ENCODE measurements around the gene INHA. TPM values are rescaled to one million over a fixed set of nuclear protein-coding genes. Genes with fewer than 3 reads are reported as not detected.
A peak's percentile ranks its signal among the peaks of the same experiment; 100 is the strongest.

Gene INHA
- total RNA-seq, 1 experiment from 2014 or later, result 0.31 TPM

GRCh38 chr2:219536967-219537366 is 35.1 kb upstream of the INHA start:
- H3T11ph ChIP-seq (ENCODE audit: low read length), result no peak overlapping the region
- H3K14ac ChIP-seq (ENCODE audit: insufficient read depth, low read length), result no peak overlapping the region
- H3K9ac ChIP-seq (ENCODE audit: extremely low read depth, insufficient read length, low read length), result no peak overlapping the region
- Mint-ChIP-seq H3K4me3 (peak overlapping the region; percentile 7 to 53; a peak in 2 of 5 replicates), H3K27ac (peak overlapping the region in 1 of 3 experiments; percentile 62; a peak in 1 of 7 replicates), H3K27me3 (ENCODE audit: low read depth) (peaks cover 11% of the 10 kb centered on the region), H3K9me3 (peaks cover 0 to 1% of the 10 kb centered on the region in 2 experiments; a peak in 3 of 5 replicates), H3K4me1 (peaks cover 26 to 30% of the 10 kb centered on the region in 2 experiments), H3K36me3 (ENCODE audit: insufficient read depth in 1 of 3, low read depth in 3 of 3) (peaks cover 14 to 28% (median 21%) of the 10 kb centered on the region in 3 experiments)
- H2AK5ac ChIP-seq (ENCODE audit: insufficient read length, low read length), result no peak overlapping the region
- H2BK120ac ChIP-seq (ENCODE audit: low read depth, low read length, poor library complexity, severe bottlenecking), result no peak overlapping the region
- peaks cover 3% of the 10 kb centered on the region; the same call in 1 of the 2 replicates for H3K4me1 ChIP-seq (ENCODE audit: insufficient read depth, low read length)
- no peak overlapping the region for H3K4me2 ChIP-seq (ENCODE audit: insufficient read depth, insufficient read length, low read length)
- no peaks in the 10 kb centered on the region for H3K9me3 ChIP-seq (ENCODE audit: control insufficient read depth, low read depth, low read length)
- no peak overlapping the region for H3K18ac ChIP-seq (ENCODE audit: insufficient read length, low read depth, low read length)
- no peak overlapping the region for H2BK12ac ChIP-seq (ENCODE audit: insufficient read length, low read depth, low read length)
- DNase-seq, result no peak
- no peak overlapping the region for H2BK5ac ChIP-seq (ENCODE audit: insufficient read length, low read length)
- H3K4ac ChIP-seq (ENCODE audit: low read depth, low read length), result no peak overlapping the region
- no peak overlapping the region for H4K8ac ChIP-seq (replicated peaks; ENCODE audit: insufficient read length, low read depth, low read length)
- no peak overlapping the region for H2BK20ac ChIP-seq (ENCODE audit: low read depth, low read length, poor library complexity, severe bottlenecking)
- no peak overlapping the region for H2BK15ac ChIP-seq (ENCODE audit: low read depth, low read length)
- H4K5ac ChIP-seq (ENCODE audit: insufficient read length, low read depth, low read length), result no peak overlapping the region
- no peak overlapping the region for H3K56ac ChIP-seq (ENCODE audit: insufficient read length, low read depth, low read length)
- H3K27me3 ChIP-seq (ENCODE audit: insufficient read depth, low read length), result no peaks in the 10 kb centered on the region
- no peaks in the 10 kb centered on the region for H3K79me2 ChIP-seq (ENCODE audit: insufficient read depth, low read length)
- H4K20me1 ChIP-seq (ENCODE audit: control insufficient read depth, insufficient read depth, insufficient read length), result no peaks in the 10 kb centered on the region
- no peak overlapping the region for H2AFZ ChIP-seq (ENCODE audit: low read length)
- no peaks in the 10 kb centered on the region for H3K79me1 ChIP-seq (ENCODE audit: insufficient read depth, low read depth, low read length, poor library complexity, severe bottlenecking)
- no peak overlapping the region for H3K27ac ChIP-seq (ENCODE audit: insufficient read length, low read depth, low read length)
- no peak overlapping the region for H3K23ac ChIP-seq (ENCODE audit: insufficient read length, low read depth, low read length)
- H4K91ac ChIP-seq (ENCODE audit: insufficient read length, low read depth, low read length), result no peak overlapping the region
- H3K23me2 ChIP-seq (ENCODE audit: insufficient read length, low read depth, low read length, poor library complexity, severe bottlenecking), result peaks cover 2% of the 10 kb centered on the region
- TF ChIP-seq, protein P1, sequence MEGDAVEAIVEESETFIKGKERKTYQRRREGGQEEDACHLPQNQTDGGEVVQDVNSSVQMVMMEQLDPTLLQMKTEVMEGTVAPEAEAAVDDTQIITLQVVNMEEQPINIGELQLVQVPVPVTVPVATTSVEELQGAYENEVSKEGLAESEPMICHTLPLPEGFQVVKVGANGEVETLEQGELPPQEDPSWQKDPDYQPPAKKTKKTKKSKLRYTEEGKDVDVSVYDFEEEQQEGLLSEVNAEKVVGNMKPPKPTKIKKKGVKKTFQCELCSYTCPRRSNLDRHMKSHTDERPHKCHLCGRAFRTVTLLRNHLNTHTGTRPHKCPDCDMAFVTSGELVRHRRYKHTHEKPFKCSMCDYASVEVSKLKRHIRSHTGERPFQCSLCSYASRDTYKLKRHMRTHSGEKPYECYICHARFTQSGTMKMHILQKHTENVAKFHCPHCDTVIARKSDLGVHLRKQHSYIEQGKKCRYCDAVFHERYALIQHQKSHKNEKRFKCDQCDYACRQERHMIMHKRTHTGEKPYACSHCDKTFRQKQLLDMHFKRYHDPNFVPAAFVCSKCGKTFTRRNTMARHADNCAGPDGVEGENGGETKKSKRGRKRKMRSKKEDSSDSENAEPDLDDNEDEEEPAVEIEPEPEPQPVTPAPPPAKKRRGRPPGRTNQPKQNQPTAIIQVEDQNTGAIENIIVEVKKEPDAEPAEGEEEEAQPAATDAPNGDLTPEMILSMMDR (conservative IDR thresholded peaks at IDR 0.05), result no peak
- no CpG with 5 or more reads among the region's 9 CpGs for WGBS (ENCODE audit: extremely low coverage, insufficient read length, low lambda C conversion rate)
